Gastrocnemius medialis (tissue), 4 donors: Measurements from ENCODE around the gene IL1B.

Experiments
- POLR2A ChIP-seq, 2 donors: fragments of 450-650 bp; IDR thresholded peaks; one replicate each; pipeline ENCODE4 v1.6.1; 2017; ENCODE audit warnings: antibody characterized with exemption in 2 of 2, mild to moderate bottlenecking in 2 of 2, moderate library complexity in 2 of 2
- TF ChIP-seq, protein P1 (sequence below), 5 experiments: fragments of 450-650 bp in 3 of 5; fragments of 200-600 bp in 2 of 5; sonication (generic) in 2 of 5; IDR thresholded peaks in 4 of 5; conservative IDR thresholded peaks in 1 of 5; 1 replicate in 4 of 5; 2 replicates in 1 of 5; pipeline ENCODE4 v1.5.1; 2016 to 2019; ENCODE audit warnings: antibody characterized with exemption in 5 of 5, mild to moderate bottlenecking in 3 of 5, moderate library complexity in 3 of 5

DNA sequence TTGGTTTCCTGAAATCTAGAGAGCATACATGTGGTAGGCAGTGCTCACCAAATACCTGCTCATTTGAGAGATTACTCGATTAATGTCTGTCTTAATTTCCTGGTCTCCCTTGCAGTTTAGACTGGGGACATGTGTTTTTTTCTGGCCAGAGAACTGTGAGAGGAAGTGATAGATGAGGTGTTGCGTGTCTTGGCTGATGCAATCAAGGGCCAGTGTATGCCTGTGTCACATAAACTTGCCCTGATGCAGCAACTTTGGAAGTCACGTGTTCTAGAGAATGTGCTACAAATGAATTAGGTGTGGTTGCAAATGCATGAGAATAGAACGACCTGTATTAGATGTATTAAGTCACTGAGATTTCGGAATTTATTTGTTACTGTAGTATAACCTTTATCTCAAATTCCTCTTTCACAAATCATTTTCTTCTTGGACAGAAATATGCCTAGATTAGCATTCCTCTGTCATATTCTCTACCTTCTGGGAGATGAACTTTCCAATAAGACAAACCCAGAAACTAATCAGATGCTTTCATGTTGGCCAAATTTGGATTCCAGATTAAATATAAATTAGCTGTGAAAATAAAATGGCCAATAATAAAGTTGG lies 42.3 kb downstream of the IL1B start:
- TF ChIP-seq POLR2A (IDR thresholded peaks at IDR 0.05): no peak
- TF ChIP-seq, protein P1, sequence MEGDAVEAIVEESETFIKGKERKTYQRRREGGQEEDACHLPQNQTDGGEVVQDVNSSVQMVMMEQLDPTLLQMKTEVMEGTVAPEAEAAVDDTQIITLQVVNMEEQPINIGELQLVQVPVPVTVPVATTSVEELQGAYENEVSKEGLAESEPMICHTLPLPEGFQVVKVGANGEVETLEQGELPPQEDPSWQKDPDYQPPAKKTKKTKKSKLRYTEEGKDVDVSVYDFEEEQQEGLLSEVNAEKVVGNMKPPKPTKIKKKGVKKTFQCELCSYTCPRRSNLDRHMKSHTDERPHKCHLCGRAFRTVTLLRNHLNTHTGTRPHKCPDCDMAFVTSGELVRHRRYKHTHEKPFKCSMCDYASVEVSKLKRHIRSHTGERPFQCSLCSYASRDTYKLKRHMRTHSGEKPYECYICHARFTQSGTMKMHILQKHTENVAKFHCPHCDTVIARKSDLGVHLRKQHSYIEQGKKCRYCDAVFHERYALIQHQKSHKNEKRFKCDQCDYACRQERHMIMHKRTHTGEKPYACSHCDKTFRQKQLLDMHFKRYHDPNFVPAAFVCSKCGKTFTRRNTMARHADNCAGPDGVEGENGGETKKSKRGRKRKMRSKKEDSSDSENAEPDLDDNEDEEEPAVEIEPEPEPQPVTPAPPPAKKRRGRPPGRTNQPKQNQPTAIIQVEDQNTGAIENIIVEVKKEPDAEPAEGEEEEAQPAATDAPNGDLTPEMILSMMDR (IDR thresholded peaks at IDR 0.05 in 4 of 5, conservative IDR thresholded peaks at IDR 0.05 in 1 of 5): no peak
